Epithelial cell of proximal tubule (primary cell): ENCODE results near the gene ZC3H13. TPM values are rescaled to one million over a fixed set of nuclear protein-coding genes. Genes with fewer than 3 reads are reported as not detected.

Experiments used
- DNase-seq: peaks from one replicate; pipeline ENCODE4 v3.0.0-alpha.2; 2011; ENCODE audit warnings: low read depth
- H3K4me3 ChIP-seq: 2 replicates; pipeline ENCODE4 v1.5.1; 2011; ENCODE audit warnings: low read depth, mild to moderate bottlenecking, low read length
- total RNA-seq: library from RNA; depleted of rRNA; stranded (reverse); fragments of >200 nt; gene quantifications from 2 replicates; pipeline ENCODE4 v1.2.3, GENCODE V29; 2015
- TF ChIP-seq, protein P1 (sequence below): conservative IDR thresholded peaks from 2 replicates; pipeline ENCODE4 v1.5.1; 2012; ENCODE audit warnings: low read depth, mild to moderate bottlenecking, low read length

The ZC3H13 gene
- total RNA-seq, 1 donor from 2014 or later, result 16.9 TPM

DNA sequence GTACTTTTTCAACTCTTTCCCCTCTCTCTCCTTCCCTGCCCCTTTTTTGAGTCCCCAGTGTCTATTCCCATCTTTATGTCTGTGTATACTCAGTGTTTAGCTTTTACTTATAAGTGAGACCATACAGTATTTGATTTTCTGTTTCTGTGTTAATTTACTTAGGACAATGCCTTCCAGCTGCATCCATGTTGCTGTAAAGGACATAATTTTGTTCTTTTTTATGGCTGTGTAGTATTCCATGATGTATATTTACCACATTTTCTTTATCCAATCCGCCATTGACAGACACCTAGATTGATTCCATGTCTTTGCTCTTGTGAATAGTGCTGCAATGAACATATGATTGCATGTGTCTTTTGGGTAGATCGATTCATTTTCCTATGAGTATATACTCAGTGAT, 10.7 kb upstream of the ZC3H13 start:
- no peak for DNase-seq

DNA sequence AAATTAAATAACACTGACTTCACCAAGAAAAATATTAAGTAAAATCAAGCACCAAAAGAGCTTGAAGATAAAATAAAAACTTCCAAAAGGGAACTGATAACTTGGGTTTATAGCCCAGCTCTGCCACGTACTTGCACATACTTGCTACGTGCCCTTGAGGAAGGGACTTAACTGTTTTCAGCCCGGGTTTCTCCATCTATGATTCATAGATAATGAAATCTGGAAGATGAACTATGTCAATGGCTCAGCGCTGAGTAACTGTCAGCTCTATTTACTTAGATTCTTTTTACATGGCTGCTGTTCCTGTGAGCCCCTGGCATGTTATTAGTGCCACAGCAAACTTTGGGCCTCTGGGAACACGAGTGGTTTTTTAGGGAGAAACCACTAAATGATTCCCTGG, 9.6 kb upstream of the ZC3H13 start:
- TF ChIP-seq, protein P1, sequence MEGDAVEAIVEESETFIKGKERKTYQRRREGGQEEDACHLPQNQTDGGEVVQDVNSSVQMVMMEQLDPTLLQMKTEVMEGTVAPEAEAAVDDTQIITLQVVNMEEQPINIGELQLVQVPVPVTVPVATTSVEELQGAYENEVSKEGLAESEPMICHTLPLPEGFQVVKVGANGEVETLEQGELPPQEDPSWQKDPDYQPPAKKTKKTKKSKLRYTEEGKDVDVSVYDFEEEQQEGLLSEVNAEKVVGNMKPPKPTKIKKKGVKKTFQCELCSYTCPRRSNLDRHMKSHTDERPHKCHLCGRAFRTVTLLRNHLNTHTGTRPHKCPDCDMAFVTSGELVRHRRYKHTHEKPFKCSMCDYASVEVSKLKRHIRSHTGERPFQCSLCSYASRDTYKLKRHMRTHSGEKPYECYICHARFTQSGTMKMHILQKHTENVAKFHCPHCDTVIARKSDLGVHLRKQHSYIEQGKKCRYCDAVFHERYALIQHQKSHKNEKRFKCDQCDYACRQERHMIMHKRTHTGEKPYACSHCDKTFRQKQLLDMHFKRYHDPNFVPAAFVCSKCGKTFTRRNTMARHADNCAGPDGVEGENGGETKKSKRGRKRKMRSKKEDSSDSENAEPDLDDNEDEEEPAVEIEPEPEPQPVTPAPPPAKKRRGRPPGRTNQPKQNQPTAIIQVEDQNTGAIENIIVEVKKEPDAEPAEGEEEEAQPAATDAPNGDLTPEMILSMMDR, result no peak
- no peak overlapping the region for H3K4me3 ChIP-seq
- DNase-seq, result no peak

More for the DNA sequence above, 10.7 kb upstream of the ZC3H13 start:
- TF ChIP-seq, protein P1, result no peak
- no peak overlapping the region for H3K4me3 ChIP-seq

DNA sequence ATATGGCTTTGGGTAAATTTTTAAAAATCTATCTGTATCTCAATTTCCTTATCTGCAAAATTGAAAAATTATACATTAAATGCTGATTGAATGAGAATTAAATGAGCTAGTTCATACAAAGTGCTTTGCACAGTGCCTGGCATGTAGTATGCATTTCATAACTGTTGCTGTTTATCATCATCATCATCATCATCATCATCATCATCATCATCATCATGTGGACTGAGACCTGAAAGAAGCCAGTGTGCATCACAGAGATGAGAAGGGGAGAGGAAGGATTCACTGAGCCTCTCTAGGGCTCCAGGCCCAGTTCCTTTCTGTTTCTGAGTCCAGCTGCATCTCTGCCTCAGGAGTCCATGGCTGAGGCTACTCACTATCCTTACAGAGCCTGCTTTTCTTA, 6.9 kb upstream of the ZC3H13 start:
- TF ChIP-seq, protein P1, result no peak
- no peak overlapping the region for H3K4me3 ChIP-seq
- no peak for DNase-seq

DNA sequence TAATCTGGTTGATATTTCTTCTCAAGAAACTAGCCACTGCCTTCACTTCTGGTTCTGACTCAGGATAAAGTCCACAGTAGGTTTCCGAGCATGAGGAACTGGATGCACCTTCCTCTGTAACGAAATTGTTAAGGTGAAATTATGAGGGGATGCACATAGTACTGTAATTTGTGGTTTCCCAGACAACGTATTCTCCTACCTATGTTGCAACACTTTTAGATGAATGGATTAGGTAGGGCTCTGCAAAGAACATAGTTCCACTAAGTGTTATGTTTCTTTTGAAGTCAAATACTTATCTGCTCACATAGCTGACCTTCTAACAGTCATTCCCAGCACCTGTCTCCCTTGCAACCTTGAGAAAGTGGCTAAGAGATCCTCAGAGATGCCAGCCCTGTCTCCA, 5.7 kb upstream of the ZC3H13 start:
- TF ChIP-seq, protein P1, result no peak
- DNase-seq, result no peak

DNA sequence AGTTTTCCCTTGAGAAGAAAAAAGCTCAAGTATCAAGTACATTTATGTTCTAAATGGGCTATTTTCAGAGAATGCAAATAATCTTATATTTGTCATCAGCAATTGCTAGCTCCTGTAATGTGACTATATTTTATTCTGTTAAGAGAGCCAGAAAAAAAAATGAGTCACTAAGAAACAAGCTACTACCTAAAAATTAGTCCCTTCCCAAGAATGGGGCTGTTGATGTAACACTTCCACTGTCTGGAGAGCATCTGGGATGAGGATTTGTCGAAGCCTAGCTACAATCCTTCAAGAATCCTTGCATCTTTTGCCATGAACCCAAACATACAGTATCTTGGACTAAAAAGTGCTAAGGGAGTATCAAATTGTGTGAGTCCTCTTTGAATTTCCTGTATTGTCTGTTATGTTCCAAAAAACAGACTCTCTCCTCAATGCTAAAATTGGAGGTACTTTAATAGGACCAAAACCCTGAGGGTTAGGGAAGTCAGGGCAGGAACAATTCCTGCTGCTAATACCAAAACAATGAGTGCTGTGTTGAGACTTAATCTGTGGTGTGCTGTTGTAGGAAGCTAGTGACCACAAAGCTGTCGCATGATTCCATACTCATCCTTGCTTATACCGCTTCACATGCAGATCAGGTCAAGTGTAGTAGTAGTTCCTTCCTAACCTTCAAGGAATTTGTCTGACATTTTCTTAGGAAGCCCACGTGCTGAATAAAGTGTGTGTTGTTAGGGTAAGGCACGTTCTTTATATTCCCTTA, 4.9 kb upstream of the ZC3H13 start:
- TF ChIP-seq, protein P1, result no peak
- H3K4me3 ChIP-seq, result no peak overlapping the region
- DNase-seq, result no peak

More for the DNA sequence above, 5.7 kb upstream of the ZC3H13 start:
- no peak overlapping the region for H3K4me3 ChIP-seq

DNA sequence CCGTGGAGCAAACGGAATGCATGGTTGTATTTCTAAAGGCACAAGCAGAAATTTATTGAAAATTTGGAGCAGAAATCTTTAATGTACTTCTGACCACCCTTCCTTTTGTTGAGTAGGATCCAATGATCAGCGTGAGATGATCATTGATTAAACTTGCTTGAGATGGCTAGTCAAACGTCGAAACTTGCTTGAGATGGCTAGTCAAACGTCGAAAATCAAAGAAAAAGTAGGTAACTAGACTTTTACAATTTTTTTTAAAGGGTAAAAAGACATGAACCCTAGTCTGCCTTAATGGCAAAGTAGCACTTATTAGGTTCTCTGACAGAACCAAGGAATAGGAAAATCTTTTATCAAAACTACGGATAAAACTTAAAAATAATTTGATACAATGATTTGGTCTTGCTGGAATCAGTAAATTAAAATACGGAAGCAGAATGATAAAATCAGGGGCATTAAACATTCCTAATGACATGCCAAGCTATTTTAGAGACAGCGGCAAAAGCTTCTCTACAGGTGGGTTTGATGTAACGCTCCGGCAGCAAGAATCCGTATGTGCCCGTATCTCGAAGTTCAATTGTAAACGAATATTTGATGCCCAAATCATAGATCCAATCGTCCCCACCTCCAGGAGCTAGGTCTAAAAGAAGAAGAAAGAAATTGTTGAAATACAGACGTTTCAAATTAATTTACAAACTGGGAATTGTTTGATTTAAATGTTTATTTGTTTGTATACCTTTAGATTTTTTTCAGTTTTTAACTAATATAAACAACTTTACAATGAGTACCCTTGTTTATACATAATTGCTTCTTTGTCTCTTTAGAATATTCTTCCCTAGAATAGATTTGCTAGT, 841 bp upstream of the ZC3H13 start:
- peak overlapping the region; percentile 97 for H3K4me3 ChIP-seq
- TF ChIP-seq, protein P1, result no peak
- DNase-seq, result no peak
